Activated CD4-positive, CD25-positive, alpha-beta regulatory T cell (primary cell): Measurements from ENCODE around the gene MTCH1.

Experiments
- DNase-seq, 4 experiments: peaks; one replicate each; lab custom pipeline; 2025; lab: John Stamatoyannopoulos, UW

MTCH1 gene

DNA sequence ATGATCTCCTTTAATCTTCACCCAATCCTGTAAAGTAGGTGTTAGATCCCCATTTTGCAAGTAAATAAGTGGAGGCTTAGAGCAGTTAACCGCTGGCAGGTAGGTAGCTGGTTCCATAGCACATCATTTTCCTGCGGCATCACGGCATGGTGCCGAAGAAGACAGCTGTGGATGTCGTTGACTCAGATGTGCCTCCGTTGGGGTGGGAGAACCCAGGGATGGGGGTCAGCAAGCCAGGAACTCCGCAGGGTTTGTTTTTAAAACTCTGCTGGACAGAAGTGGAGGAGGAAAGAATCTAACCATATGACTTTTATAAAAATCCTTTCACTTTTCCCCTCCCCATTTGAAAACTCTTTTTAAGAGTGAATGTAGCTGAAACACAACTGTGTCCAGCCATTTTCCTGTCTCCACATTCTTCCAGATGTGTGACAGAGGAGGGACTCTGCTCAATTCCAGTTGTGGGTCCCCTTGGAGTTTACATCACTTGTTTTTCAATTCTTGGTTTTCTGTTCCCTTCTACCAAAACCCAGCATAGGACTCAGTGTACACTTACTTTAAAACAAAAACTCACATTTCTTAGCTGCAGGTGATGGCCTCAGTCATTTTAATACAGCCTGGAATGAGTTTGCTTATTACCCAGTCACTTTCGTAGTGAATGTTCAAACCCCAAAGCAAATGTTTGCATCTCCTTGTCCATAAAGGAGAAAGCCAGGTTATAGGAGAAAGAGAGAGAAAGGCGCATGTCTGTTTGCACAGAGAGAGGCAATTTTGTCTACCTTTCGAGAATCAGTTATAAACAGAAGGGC, 59.1 kb downstream of the MTCH1 start:
- no peak for DNase-seq

DNA sequence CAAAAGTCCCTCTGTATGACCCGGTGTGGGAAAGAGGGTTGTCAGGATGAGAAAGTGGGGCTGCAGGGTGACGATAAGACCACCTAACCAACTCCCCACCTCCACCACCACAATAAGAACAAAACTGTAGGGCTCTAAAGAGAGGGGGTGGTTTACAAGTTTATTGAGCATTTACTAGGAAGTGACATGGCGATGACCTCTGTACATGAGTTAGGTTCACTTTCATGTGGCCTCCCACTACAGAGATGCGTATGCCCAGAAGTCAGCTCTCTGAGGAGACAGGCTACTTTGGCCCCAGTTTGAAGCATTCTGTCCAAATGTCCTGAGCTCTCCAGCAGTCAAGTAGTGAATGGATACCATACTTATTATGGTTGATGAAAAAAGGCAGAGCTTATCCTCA, 60.2 kb downstream of the MTCH1 start:
- DNase-seq: no peak

- DNase-seq: no peak
Observed at GRCh38 chr6:36924778-36925374, 61.1 kb downstream of the MTCH1 start.

GRCh38 chr6:36924131-36924530, 61.9 kb downstream of the MTCH1 start:
- no peak for DNase-seq

DNA sequence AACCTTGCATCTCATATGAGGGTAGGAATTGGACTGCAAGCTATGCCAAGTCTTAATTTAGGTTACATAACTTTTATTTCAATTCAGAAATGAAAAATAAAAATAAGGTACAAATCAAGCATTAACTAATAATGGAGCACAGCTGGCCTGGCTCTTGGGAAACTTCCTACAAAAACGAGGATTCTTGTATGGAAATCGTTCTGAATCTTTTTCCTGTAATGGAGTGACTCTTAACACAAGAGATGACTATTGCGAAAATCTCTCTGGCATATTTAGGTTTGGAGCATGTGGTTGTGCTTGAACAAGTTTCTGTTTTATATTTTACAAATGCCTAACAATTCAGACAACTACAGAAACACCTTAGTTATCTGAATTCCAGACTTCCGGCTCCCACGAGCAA, 65.5 kb downstream of the MTCH1 start:
- DNase-seq: no peak

DNA sequence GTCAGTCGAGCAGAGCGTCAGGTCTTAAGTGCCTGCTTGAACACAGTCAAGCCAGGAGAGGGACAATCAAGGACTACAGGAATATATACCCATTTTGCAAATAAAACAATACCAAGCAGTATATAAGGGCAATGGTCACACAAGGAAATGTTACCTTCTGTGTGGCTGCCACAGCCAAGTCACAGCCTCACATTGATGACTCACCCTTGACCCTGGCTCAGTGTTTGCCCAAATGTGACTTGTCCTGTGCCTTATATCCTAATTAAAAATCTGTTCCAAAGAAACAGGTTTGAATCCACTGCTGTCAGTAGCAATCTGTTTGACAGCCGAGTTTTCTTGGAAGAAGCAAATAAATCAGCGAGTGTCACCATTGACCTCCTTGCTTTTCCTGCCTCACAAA, 65.9 kb downstream of the MTCH1 start:
- DNase-seq: no peak
